GM12874 (cell line): ENCODE results near the gene ATP2A2.

Source experiments
- CTCF ChIP-seq: IDR thresholded peaks from 2 replicates; pipeline ENCODE4 v1.5.1; 2011; ENCODE audit warnings: low read depth, mild to moderate bottlenecking, control low read depth, low read length, moderate library complexity; ENCODE audit not compliant: insufficient read depth

ATP2A2 gene

GRCh38 chr12:110244829-110245228 is 36.2 kb upstream of the ATP2A2 start:
- TF ChIP-seq CTCF = no peak

GRCh38 chr12:110245369-110245772 is 35.7 kb upstream of the ATP2A2 start:
- TF ChIP-seq CTCF = peak; percentile 79

GRCh38 chr12:110246636-110247339 is 34.3 kb upstream of the ATP2A2 start:
- no peak for TF ChIP-seq CTCF

- TF ChIP-seq CTCF = no peak
Observed at GRCh38 chr12:110247340-110248095, 33.5 kb upstream of the ATP2A2 start.

- TF ChIP-seq CTCF = no peak
Observed at GRCh38 chr12:110248096-110248447, 33.0 kb upstream of the ATP2A2 start.

GRCh38 chr12:110249105-110249504 is 31.9 kb upstream of the ATP2A2 start:
- TF ChIP-seq CTCF = no peak

GRCh38 chr12:110249716-110250225 is 31.3 kb upstream of the ATP2A2 start:
- no peak for TF ChIP-seq CTCF
